ELR (cell line): ENCODE measurements around the gene BMERB1.
"Not testable (repeated sequence)": the region's sequence is repeated elsewhere in the genome, so short reads cannot be mapped to it uniquely, and the experiment has no call there.

ENCODE experiments used
- DNase-seq: peaks from one replicate; pipeline ENCODE4 v3.0.0-alpha.2; 2015; ENCODE audit warnings: low read depth

Gene BMERB1

GRCh38 chr16:15523939-15524338, 89.6 kb downstream of the BMERB1 start:
- no peak for DNase-seq

- DNase-seq, result no peak
Measured at GRCh38 chr16:15524966-15525365, 90.6 kb downstream of the BMERB1 start.

GRCh38 chr16:15526097-15526496, 91.7 kb downstream of the BMERB1 start:
- no peak for DNase-seq

- DNase-seq, result no peak
Measured at GRCh38 chr16:15526731-15527130, 92.3 kb downstream of the BMERB1 start.

- no peak for DNase-seq
Measured at GRCh38 chr16:15529673-15530072, 95.3 kb downstream of the BMERB1 start.

GRCh38 chr16:15530085-15530484, 95.7 kb downstream of the BMERB1 start:
- DNase-seq, result no peak

- no peak for DNase-seq
Measured at GRCh38 chr16:15532825-15533224, 98.4 kb downstream of the BMERB1 start.

GRCh38 chr16:15533386-15533785, 99.0 kb downstream of the BMERB1 start:
- no peak for DNase-seq

GRCh38 chr16:15535772-15536171, 101.4 kb downstream of the BMERB1 start:
- no peak for DNase-seq

GRCh38 chr16:15536843-15537242, 102.5 kb downstream of the BMERB1 start:
- DNase-seq, result no peak

GRCh38 chr16:15538507-15538906, 104.1 kb downstream of the BMERB1 start:
- DNase-seq, result no peak

GRCh38 chr16:15539197-15539596, 104.8 kb downstream of the BMERB1 start:
- no peak for DNase-seq

GRCh38 chr16:15542261-15542660, 107.9 kb downstream of the BMERB1 start:
- DNase-seq, result no peak

GRCh38 chr16:15542734-15543347, 108.5 kb downstream of the BMERB1 start:
- DNase-seq, result no peak

- DNase-seq, result no peak
Measured at GRCh38 chr16:15544405-15544804, 110.0 kb downstream of the BMERB1 start.

GRCh38 chr16:15545544-15545943, 111.2 kb downstream of the BMERB1 start:
- no peak for DNase-seq

GRCh38 chr16:15547072-15547767, 112.8 kb downstream of the BMERB1 start:
- DNase-seq, result not testable (repeated sequence)

- DNase-seq, result no peak
Measured at GRCh38 chr16:15547768-15548096, 113.3 kb downstream of the BMERB1 start.

- DNase-seq, result no peak
Measured at GRCh38 chr16:15548482-15548891, 114.1 kb downstream of the BMERB1 start.

GRCh38 chr16:15552507-15552906, 118.1 kb downstream of the BMERB1 start:
- DNase-seq, result no peak

- peak; percentile 8 for DNase-seq
Measured at GRCh38 chr16:15553313-15554088, 119.1 kb downstream of the BMERB1 start.

- no peak for DNase-seq
Measured at GRCh38 chr16:15556130-15556529, 121.7 kb downstream of the BMERB1 start.

GRCh38 chr16:15557258-15557657, 122.9 kb downstream of the BMERB1 start:
- DNase-seq, result no peak
